Endothelial cell of umbilical vein (primary cell): ENCODE measurements around the gene FUCA2. TPM values are rescaled to one million over a fixed set of nuclear protein-coding genes. Genes with fewer than 3 reads are reported as not detected.

Experiments
- BruUV-seq: library from RNA; stranded (reverse); fragments of 400-500 nt; replicated peaks from 2 replicates; lab custom pipeline; 2021; lab: Mats Ljungman, UMichigan
- CTCF ChIA-PET: fragments of 300-600, 350-600 bp; sonication (Branson Sonifier 250); formaldehyde crosslinking; loops from one replicate; lab custom pipeline; 2021; ENCODE audit warnings: antibody characterized with exemption, inconsistent platforms; lab: Charles Lee
- POLR2A ChIA-PET: fragments of 300-600, 350-600 bp; sonication (Branson Sonifier 250); formaldehyde crosslinking; loops from one replicate; lab custom pipeline; 2021; ENCODE audit warnings: antibody characterized with exemption, inconsistent platforms; lab: Charles Lee
- DNase-seq: peaks from one replicate; pipeline ENCODE4 v3.0.0-alpha.2; 2011; ENCODE audit warnings: low read depth, low spot score
- FAIRE-seq: peaks from 2 replicates; lab custom pipeline; 2011; peaks lifted over from hg19 to GRCh38; lab: Jason Lieb, UNC
- H2AFZ ChIP-seq: 2 replicates; pipeline ENCODE4 v1.6.0; 2012; ENCODE audit warnings: low read depth, low read length, control low read depth, inconsistent platforms
- H3K27ac ChIP-seq: 2 replicates; pipeline ENCODE4 v1.5.1; 2011; ENCODE audit warnings: low read depth, mild to moderate bottlenecking, control low read depth, low read length, moderate library complexity; ENCODE audit not compliant: insufficient read depth
- H3K27me3 ChIP-seq, 2 experiments: 2 replicates each; pipeline versions ENCODE4 v1.6.0 to v1.6.1; 2011; ENCODE audit warnings: low read length in 2 of 2, mixed read lengths in 1 of 2; ENCODE audit not compliant: control insufficient read depth in 2 of 2, insufficient read depth in 2 of 2
- H3K36me3 ChIP-seq, 2 experiments: 2 replicates in 1 of 2; 3 replicates in 1 of 2; pipeline ENCODE4 v1.5.1; 2011; ENCODE audit warnings: low read length in 2 of 2, mild to moderate bottlenecking in 1 of 2, moderate library complexity in 1 of 2; ENCODE audit not compliant: control insufficient read depth in 2 of 2, insufficient read depth in 2 of 2; ENCODE audit errors: extremely low read depth in 1 of 2
- H3K4me1 ChIP-seq: 3 replicates; pipeline ENCODE4 v1.5.1; 2011; ENCODE audit warnings: mild to moderate bottlenecking, low read length; ENCODE audit not compliant: control insufficient read depth, insufficient read depth; ENCODE audit errors: extremely low read depth
- H3K4me2 ChIP-seq: 2 replicates; pipeline ENCODE4 v1.6.1; 2011; ENCODE audit warnings: low read length, control low read depth, mixed read lengths; ENCODE audit not compliant: insufficient read depth
- H3K4me3 ChIP-seq, 3 experiments: fragments of 200-600 bp in 1 of 3; sonication (generic), shearing (Covaris generic) in 1 of 3; replicated peaks in 1 of 3; 2 replicates each; pipeline ENCODE4 v1.5.1; 2011 to 2016; ENCODE audit warnings: control low read depth in 3 of 3, low read length in 3 of 3, mild to moderate bottlenecking in 2 of 3, inconsistent platforms in 1 of 3, low read depth in 1 of 3, moderate library complexity in 1 of 3; ENCODE audit not compliant: insufficient read depth in 1 of 3
- H3K79me2 ChIP-seq: 2 replicates; pipeline ENCODE4 v1.6.0; 2012; ENCODE audit warnings: low read length, inconsistent platforms; ENCODE audit not compliant: control insufficient read depth, insufficient read depth
- H3K9ac ChIP-seq: replicated peaks from 2 replicates; pipeline ENCODE3; 2011; ENCODE audit warnings: low read length, control low read depth; ENCODE audit not compliant: insufficient read depth; ENCODE audit errors: extremely low read depth
- H3K9me1 ChIP-seq: replicated peaks from 3 replicates; pipeline ENCODE4 v1.6.0; 2011; ENCODE audit warnings: mild to moderate bottlenecking, low read length; ENCODE audit not compliant: control insufficient read depth, insufficient read depth; ENCODE audit errors: extremely low read depth
- H3K9me3 ChIP-seq: replicated peaks from 2 replicates; pipeline ENCODE4 v1.5.1; 2012; ENCODE audit warnings: low read length, inconsistent platforms; ENCODE audit not compliant: control insufficient read depth, insufficient read depth
- H4K20me1 ChIP-seq: replicated peaks from 2 replicates; pipeline ENCODE3; 2011; ENCODE audit warnings: mild to moderate bottlenecking, low read length; ENCODE audit not compliant: control insufficient read depth, insufficient read depth; ENCODE audit errors: extremely low read depth
- CTCF ChIP-seq, 2 donors: IDR thresholded peaks; 1 replicate in 1 of 2; 2 replicates in 1 of 2; pipeline ENCODE4 v1.5.1; 2011; ENCODE audit warnings: low read length in 2 of 2, mild to moderate bottlenecking in 2 of 2, moderate library complexity in 2 of 2, control low read depth in 1 of 2, inconsistent platforms in 1 of 2, low read depth in 1 of 2; ENCODE audit not compliant: insufficient read depth in 1 of 2; ENCODE audit errors: extremely low read depth in 1 of 2
- EZH2 ChIP-seq: IDR thresholded peaks from 2 replicates; pipeline ENCODE4 v1.6.1; 2012; ENCODE audit warnings: borderline replicate concordance, low read depth, mild to moderate bottlenecking, moderate library complexity, low read length, inconsistent platforms; ENCODE audit not compliant: severe bottlenecking
- FOS ChIP-seq: IDR thresholded peaks from 2 replicates; pipeline ENCODE4 v1.6.1; 2011; ENCODE audit warnings: mild to moderate bottlenecking, low read length, moderate library complexity, borderline replicate concordance; ENCODE audit not compliant: insufficient read depth
- GATA2 ChIP-seq: IDR thresholded peaks from 2 replicates; pipeline ENCODE4 v1.7.0; 2011; ENCODE audit warnings: low read depth, mild to moderate bottlenecking, moderate library complexity, mixed read lengths, low read length; ENCODE audit not compliant: insufficient read length, insufficient read depth
- JUN ChIP-seq: IDR thresholded peaks from 2 replicates; pipeline ENCODE4 v1.6.1; 2011; ENCODE audit warnings: borderline replicate concordance, low read depth; ENCODE audit not compliant: insufficient read length, insufficient read depth
- MAX ChIP-seq: IDR thresholded peaks from 2 replicates; pipeline ENCODE4 v1.6.1; 2011; ENCODE audit not compliant: insufficient read depth, insufficient read length
- MYC ChIP-seq: IDR thresholded peaks from one replicate; pipeline ENCODE4 v1.6.1; 2011; ENCODE audit warnings: mild to moderate bottlenecking, low read depth, low read length
- POLR2A ChIP-seq: IDR thresholded peaks from 2 replicates; pipeline ENCODE4 v1.6.1; 2012; ENCODE audit warnings: low read depth, mild to moderate bottlenecking, control low read depth, low read length
- POLR2AphosphoS5 ChIP-seq: IDR thresholded peaks from 2 replicates; pipeline ENCODE4 v1.6.1; 2012; ENCODE audit warnings: low read depth, mild to moderate bottlenecking, control low read depth, low read length, moderate library complexity; ENCODE audit not compliant: insufficient read depth
- dilution Hi-C: fragments of 300-500 bp; cut with MboI; formaldehyde crosslinking; loops from one replicate; pipeline ENCODE4 v1.15.0; 2019; ENCODE audit warnings: low sequenced_read_pairs; ENCODE audit not compliant: extremely low pct_ligation_motif_present
- intact Hi-C: fragments of 100-400 bp; cut with micrococcal nuclease; formaldehyde crosslinking; loops from one replicate; pipeline ENCODE4 v1.10.0; 2022
- polyA plus RNA-seq, 4 experiments: library from polyadenylated mRNA; depleted of rRNA in 3 of 4; stranded (reverse) in 3 of 4; unstranded in 1 of 4; fragments of >200 nt; gene quantifications; 2 replicates each; pipeline versions ENCODE4 v1.2.1 to v1.2.3, GENCODE V29; 2011 to 2012; ENCODE audit warnings: missing spikeins in 1 of 4
- total RNA-seq: library from RNA; stranded (reverse); gene quantifications from 2 replicates; pipeline ENCODE4 v1.2.3, GENCODE V29; 2021

FUCA2 gene
- total and polyA plus RNA-seq, 2 donors (not counting 3 experiments of a cell fraction or from before 2014, with no cell fraction given): 29.7 to 80.9 TPM

- Histone ChIP-seq H3K4me2 (no peak overlapping the region), H3K9me3 (no peaks in the 10 kb centered on the region), H3K27ac (no peak overlapping the region), H3K9ac (no peak overlapping the region), H3K4me3 (no peak overlapping the region), H3K4me1 (no peaks in the 10 kb centered on the region), H3K9me1 (no peaks in the 10 kb centered on the region), H3K36me3 (no peaks in the 10 kb centered on the region), H2AFZ (no peak overlapping the region), H3K79me2 (no peaks in the 10 kb centered on the region), H4K20me1 (no peaks in the 10 kb centered on the region), H3K27me3 (no peaks in the 10 kb centered on the region)
- no peak for FAIRE-seq
- ChIA-PET POLR2A (no interaction called here), CTCF (no interaction called here)
- dilution Hi-C loops: no loop called here
- BruUV-seq: no TSS peak
- TF ChIP-seq POLR2A (no peak), MAX (no peak), FOS (no peak), POLR2AphosphoS5 (no peak), CTCF (IDR thresholded peaks at IDR 0.05; ENCODE audit: extremely low read depth in 1 of 2, insufficient read depth in 1 of 2, low read depth in 1 of 2, low read length in 2 of 2) (no peak), MYC (no peak), JUN (no peak), EZH2 (no peak), GATA2 (no peak)
- peak; percentile 14 for DNase-seq
- intact Hi-C loops: no loop called here
Measured at GRCh38 chr6:143545976-143546547, 34.5 kb upstream of the FUCA2 start.
